ENCODE results near the gene TSFM. TPM values are rescaled to one million over a fixed set of nuclear protein-coding genes. Genes with fewer than 3 reads are reported as not detected.

TSFM gene
- total and polyA plus RNA-seq, 2 of the 4 experiments (the other 2 are of a cell fraction): 11.5 to 14.0 TPM

- no peak for TF ChIP-seq RAD21 (IDR thresholded peaks at IDR 0.05; ENCODE audit: low read length)
Observed at GRCh38 chr12:57736741-57737466, 45.7 kb upstream of the TSFM start (continued).

DNA sequence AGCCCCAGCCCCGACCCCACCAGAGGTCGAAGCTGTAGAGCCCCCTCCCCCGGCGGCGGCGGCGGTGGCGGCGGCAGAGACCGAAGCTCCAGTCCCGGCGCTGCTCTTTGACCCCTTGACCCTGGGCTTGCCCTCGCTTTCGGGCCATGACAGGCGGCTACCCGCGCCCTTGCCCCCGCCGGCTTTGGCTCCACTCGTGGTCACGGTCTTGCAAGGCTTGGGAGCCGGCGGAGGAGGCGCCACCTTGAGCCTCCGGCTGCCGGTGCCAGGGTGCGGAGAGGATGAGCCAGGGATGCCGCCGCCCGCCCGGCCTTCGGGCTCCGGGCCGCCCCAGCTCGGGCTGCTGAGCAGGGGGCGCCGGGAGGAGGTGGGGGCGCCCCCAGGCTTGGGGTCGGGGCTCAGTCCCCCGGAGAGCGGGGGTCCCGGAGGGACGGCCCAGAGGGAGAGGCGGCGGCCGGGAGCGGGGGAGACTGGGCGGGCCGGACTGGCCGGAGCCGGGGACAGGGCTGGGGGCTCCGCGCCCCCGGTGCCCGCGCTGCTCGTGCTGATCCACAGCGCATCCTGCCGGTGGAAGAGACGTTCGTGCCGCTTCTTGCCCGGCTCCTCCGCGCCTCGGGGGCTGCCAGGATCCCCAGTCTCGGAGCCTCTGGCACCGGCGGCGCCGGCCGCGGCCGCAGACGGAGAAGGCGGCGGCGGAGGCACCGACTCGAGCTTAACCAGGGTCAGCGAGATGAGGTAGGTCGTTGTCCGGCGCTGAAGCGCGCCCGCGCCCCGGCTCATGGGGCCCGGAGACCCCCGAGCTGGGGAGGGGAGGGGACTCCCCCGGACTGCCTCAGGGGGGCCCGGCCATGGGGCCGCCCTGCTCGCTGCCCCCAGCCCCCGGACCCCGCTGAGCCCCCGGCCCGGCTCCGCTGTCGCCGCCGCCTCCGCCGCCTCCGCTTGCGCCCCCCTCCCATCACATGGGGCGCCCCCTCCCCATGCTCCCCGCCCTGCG lies 44.8 kb upstream of the TSFM start:
- in situ Hi-C loops (cut with MboI; ENCODE audit: low sequenced_read_pairs): loop anchor here (10.0 kb wide), 1 partner anchor 153 kb away; no protein-coding TSS in a partner anchor
- Histone ChIP-seq H4K91ac (ENCODE audit: insufficient read depth, low read depth, low read length) (no peak overlapping the region), H3K36me3 (ENCODE audit: control insufficient read depth, insufficient read depth, low read length) (no peaks in the 10 kb centered on the region), H3K79me1 (ENCODE audit: low read depth in 1 of 2, low read length in 2 of 2) (no peaks in the 10 kb centered on the region), H4K8ac (ENCODE audit: low read depth in 2 of 2, low read length in 2 of 2) (no peak overlapping the region), H3K27me3 (ENCODE audit: control insufficient read depth, insufficient read depth, low read length) (peaks cover 89% of the 10 kb centered on the region), H2BK15ac (ENCODE audit: low read depth, low read length) (no peak overlapping the region), H2BK120ac (ENCODE audit: low read depth, low read length) (no peak overlapping the region), H3K9me1 (ENCODE audit: insufficient read depth, low read length) (no peaks in the 10 kb centered on the region), H4K20me1 (ENCODE audit: insufficient read depth, low read length) (0 out of 2 replicates have a peak, but pooled peaks cover 8% of the 10 kb centered on the region), H2AK9ac (replicated peaks; ENCODE audit: low read depth, low read length, poor library complexity) (no peak overlapping the region), H3K14ac (replicated peaks; ENCODE audit: low read depth, low read length) (no peak overlapping the region), H3K18ac (ENCODE audit: low read depth, low read length) (no peak overlapping the region), H4K5ac (ENCODE audit: low read depth, low read length) (no peak overlapping the region), H3K4ac (ENCODE audit: low read depth, low read length) (no peak overlapping the region), H2BK20ac (ENCODE audit: low read depth, low read length) (no peak overlapping the region), H3K4me2 (ENCODE audit: low read depth, low read length) (peak overlapping the region; percentile 73), H3K4me3 (ENCODE audit: insufficient read depth, low read depth, low read length) (peak overlapping the region; percentile 31), H3K23ac (ENCODE audit: low read depth, low read length) (no peak overlapping the region), H2BK5ac (ENCODE audit: low read depth, low read length, poor library complexity, severe bottlenecking) (no peak overlapping the region), H3K27ac (ENCODE audit: insufficient read depth, low read length) (no peak overlapping the region), H3K56ac (ENCODE audit: extremely low read depth, insufficient read depth, low read length) (no peak overlapping the region), H2AK5ac (ENCODE audit: low read depth, low read length) (no peak overlapping the region), H3K9ac (ENCODE audit: low read depth, low read length) (no peak overlapping the region), H3K4me1 (ENCODE audit: control insufficient read depth, insufficient read depth, low read length) (0 out of 2 replicates have a peak, but pooled peaks cover 3% of the 10 kb centered on the region), H2AFZ (replicated peaks; ENCODE audit: low read length, poor library complexity) (peak overlapping the region; percentile 79), H3K9me3 (ENCODE audit: control insufficient read depth, insufficient read depth, low read length) (peaks cover 2% of the 10 kb centered on the region; the same call in 1 of the 2 replicates)
- dilution Hi-C loops (cut with HindIII; ENCODE audit: low sequenced_read_pairs, unreplicated experiment): no loop called here
- ChIA-PET CTCF (interaction anchor here (1.0 to 1.2 kb wide), 3 partner anchors 12 to 154 kb away, joined by 3 read pairs; no protein-coding TSS in a partner anchor), POLR2A (ENCODE audit: unreplicated experiment) (no interaction called here)
- 1% methylated on average over 39 of the region's 110 CpGs; no CpG with 5 or more reads in 1 of the 2 experiments for WGBS, 2 experiments (ENCODE audit: extremely low coverage in 2 of 2, insufficient read length in 1 of 2)
- no TSS peak for BruUV-seq (replicated peaks)
- peak; percentile 35; the same call in 1 of the 2 replicates for TF ChIP-seq CTCF (conservative IDR thresholded peaks at IDR 0.05; ENCODE audit: low read depth, low read length)
- TF ChIP-seq RAD21 (IDR thresholded peaks at IDR 0.05; ENCODE audit: low read length): no peak
- TF ChIP-seq BHLHE40 (IDR thresholded peaks at IDR 0.05; ENCODE audit: low read depth, low read length): no peak
- peak; percentile 38 for ATAC-seq (ENCODE audit: low read depth)
- intact Hi-C loops (cut with micrococcal nuclease): loop anchor here (5.0 kb wide), 1 partner anchor 155 kb away; no protein-coding TSS in a partner anchor
- peak; percentile 7 for DNase-seq
